ENCODE results near the gene DNAJC1.

DNAJC1 gene

DNA sequence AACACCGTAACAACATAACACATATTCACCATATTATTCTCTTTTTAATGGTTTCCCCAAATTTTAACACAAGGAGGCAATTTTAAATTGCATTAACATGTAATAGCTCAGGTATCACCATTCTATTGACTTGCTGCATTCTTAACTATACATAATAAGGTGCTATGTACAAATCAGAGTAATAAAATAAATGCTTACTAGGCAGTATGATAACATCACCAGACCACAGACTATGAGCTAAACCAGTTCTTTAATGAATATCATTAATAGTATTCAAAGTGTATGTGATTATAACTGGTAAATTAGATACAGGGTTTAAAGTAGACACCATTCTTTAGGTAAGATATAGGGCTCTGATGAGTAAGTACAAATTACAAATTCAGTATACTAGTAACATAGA lies 226.6 kb downstream of the DNAJC1 start (continued):
- TF ChIP-seq, protein P1, sequence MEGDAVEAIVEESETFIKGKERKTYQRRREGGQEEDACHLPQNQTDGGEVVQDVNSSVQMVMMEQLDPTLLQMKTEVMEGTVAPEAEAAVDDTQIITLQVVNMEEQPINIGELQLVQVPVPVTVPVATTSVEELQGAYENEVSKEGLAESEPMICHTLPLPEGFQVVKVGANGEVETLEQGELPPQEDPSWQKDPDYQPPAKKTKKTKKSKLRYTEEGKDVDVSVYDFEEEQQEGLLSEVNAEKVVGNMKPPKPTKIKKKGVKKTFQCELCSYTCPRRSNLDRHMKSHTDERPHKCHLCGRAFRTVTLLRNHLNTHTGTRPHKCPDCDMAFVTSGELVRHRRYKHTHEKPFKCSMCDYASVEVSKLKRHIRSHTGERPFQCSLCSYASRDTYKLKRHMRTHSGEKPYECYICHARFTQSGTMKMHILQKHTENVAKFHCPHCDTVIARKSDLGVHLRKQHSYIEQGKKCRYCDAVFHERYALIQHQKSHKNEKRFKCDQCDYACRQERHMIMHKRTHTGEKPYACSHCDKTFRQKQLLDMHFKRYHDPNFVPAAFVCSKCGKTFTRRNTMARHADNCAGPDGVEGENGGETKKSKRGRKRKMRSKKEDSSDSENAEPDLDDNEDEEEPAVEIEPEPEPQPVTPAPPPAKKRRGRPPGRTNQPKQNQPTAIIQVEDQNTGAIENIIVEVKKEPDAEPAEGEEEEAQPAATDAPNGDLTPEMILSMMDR (tag by site-specific recombination; IDR thresholded peaks at IDR 0.05), result no peak
- TF ChIP-seq ZNF529 (tag by site-specific recombination; IDR thresholded peaks at IDR 0.05; ENCODE audit: insufficient replicate concordance), result no peak

DNA sequence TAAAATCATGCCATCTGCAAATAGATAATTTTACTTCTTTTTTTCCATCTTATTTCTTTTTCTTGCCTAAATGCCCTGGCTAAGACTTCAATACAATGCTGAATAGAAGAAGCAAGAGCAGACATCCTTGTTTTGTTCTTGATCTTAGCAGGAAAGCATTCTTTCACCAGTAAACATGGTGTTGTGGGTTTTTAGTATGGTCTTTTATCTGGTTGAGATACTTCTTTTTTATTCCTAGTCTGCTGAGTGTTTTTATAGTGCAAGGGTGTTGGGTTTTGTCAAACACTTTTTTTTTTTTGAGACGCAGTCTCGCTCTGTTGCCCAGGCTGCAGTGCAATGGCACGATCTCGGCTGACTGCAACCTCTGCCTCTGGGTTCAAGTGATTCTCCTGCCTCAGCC lies 232.3 kb downstream of the DNAJC1 start:
- CTCF ChIA-PET, result no interaction called here
- H3K27ac ChIP-seq (ENCODE audit: extremely low read depth, low read depth, low read length), result no peak overlapping the region
- POLR2A ChIA-PET, result no interaction called here
- no peak overlapping the region for H3K4me3 ChIP-seq (ENCODE audit: low read depth, low read length)
- TF ChIP-seq ZNF366 (tag by site-specific recombination; conservative IDR thresholded peaks at IDR 0.05), result no peak
- TF ChIP-seq ZNF624 (tag by site-specific recombination; IDR thresholded peaks at IDR 0.05), result no peak
- TF ChIP-seq REPIN1 (tag by site-specific recombination; IDR thresholded peaks at IDR 0.05; ENCODE audit: low read depth), result no peak
- TF ChIP-seq, protein P2, sequence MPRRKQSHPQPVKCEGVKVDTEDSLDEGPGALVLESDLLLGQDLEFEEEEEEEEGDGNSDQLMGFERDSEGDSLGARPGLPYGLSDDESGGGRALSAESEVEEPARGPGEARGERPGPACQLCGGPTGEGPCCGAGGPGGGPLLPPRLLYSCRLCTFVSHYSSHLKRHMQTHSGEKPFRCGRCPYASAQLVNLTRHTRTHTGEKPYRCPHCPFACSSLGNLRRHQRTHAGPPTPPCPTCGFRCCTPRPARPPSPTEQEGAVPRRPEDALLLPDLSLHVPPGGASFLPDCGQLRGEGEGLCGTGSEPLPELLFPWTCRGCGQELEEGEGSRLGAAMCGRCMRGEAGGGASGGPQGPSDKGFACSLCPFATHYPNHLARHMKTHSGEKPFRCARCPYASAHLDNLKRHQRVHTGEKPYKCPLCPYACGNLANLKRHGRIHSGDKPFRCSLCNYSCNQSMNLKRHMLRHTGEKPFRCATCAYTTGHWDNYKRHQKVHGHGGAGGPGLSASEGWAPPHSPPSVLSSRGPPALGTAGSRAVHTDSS (tag by site-specific recombination; IDR thresholded peaks at IDR 0.05), result no peak
- no peak for TF ChIP-seq KLF10 (tag by site-specific recombination; IDR thresholded peaks at IDR 0.05)
- TF ChIP-seq, protein P3, sequence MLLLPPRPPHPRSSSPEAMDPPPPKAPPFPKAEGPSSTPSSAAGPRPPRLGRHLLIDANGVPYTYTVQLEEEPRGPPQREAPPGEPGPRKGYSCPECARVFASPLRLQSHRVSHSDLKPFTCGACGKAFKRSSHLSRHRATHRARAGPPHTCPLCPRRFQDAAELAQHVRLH (tag by site-specific recombination; IDR thresholded peaks at IDR 0.05), result no peak
- no peak for TF ChIP-seq ZNF155 (tag by site-specific recombination; IDR thresholded peaks at IDR 0.05)
- TF ChIP-seq ZNF112 (tag by site-specific recombination; IDR thresholded peaks at IDR 0.05), result no peak
- TF ChIP-seq ZSCAN16 (tag by site-specific recombination; IDR thresholded peaks at IDR 0.05), result no peak
- no peak for TF ChIP-seq ZNF610 (tag by site-specific recombination; IDR thresholded peaks at IDR 0.05; ENCODE audit: borderline replicate concordance)
- no peak for TF ChIP-seq ZFP3 (tag by site-specific recombination; IDR thresholded peaks at IDR 0.05; ENCODE audit: low read depth)
- no peak for TF ChIP-seq ZNF707 (tag by site-specific recombination; IDR thresholded peaks at IDR 0.05)
- no peaks in the 10 kb centered on the region for H3K4me1 ChIP-seq (ENCODE audit: control insufficient read depth, insufficient read depth, low read length)
- H3K9me3 ChIP-seq (ENCODE audit: control insufficient read depth, insufficient read depth, low read depth, low read length), result no peaks in the 10 kb centered on the region
- no peaks in the 10 kb centered on the region; a peak in 1 of 3 replicates for H3K36me3 ChIP-seq (ENCODE audit: control insufficient read depth in 2 of 2, insufficient read depth in 1 of 2, low read length in 2 of 2)

DNA sequence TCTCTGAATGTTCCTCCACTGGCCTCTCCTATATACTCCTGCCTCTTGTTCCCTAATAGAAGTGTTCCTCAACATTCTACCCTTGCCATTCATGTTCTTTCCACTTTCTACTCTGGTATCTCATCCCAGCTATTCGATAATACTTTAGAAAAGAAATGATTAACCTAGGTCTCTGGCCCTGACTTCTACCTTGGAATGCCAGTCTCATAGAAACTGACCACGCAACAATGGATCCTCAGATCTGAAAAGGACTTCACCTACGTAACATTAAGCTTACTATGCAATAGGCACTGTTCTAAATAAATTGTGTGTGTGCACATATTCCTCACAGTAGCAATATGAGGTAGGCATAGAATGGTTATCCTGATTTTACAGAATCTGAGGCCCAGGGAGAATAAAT lies 234.5 kb downstream of the DNAJC1 start:
- POLR2A ChIA-PET, result no interaction called here
- TF ChIP-seq, protein P4, sequence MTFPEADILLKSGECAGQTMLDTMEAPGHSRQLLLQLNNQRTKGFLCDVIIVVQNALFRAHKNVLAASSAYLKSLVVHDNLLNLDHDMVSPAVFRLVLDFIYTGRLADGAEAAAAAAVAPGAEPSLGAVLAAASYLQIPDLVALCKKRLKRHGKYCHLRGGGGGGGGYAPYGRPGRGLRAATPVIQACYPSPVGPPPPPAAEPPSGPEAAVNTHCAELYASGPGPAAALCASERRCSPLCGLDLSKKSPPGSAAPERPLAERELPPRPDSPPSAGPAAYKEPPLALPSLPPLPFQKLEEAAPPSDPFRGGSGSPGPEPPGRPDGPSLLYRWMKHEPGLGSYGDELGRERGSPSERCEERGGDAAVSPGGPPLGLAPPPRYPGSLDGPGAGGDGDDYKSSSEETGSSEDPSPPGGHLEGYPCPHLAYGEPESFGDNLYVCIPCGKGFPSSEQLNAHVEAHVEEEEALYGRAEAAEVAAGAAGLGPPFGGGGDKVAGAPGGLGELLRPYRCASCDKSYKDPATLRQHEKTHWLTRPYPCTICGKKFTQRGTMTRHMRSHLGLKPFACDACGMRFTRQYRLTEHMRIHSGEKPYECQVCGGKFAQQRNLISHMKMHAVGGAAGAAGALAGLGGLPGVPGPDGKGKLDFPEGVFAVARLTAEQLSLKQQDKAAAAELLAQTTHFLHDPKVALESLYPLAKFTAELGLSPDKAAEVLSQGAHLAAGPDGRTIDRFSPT (tag by site-specific recombination; IDR thresholded peaks at IDR 0.05), result no peak
- TF ChIP-seq ZNF473 (tag by site-specific recombination; IDR thresholded peaks at IDR 0.05) (no peak), ZNF341 (tag by site-specific recombination; IDR thresholded peaks at IDR 0.05; ENCODE audit: low read depth) (no peak), HOXD13 (CRISPR knock-in tag; IDR thresholded peaks at IDR 0.05; ENCODE audit: borderline replicate concordance) (no peak)
- TF ChIP-seq, protein P5, sequence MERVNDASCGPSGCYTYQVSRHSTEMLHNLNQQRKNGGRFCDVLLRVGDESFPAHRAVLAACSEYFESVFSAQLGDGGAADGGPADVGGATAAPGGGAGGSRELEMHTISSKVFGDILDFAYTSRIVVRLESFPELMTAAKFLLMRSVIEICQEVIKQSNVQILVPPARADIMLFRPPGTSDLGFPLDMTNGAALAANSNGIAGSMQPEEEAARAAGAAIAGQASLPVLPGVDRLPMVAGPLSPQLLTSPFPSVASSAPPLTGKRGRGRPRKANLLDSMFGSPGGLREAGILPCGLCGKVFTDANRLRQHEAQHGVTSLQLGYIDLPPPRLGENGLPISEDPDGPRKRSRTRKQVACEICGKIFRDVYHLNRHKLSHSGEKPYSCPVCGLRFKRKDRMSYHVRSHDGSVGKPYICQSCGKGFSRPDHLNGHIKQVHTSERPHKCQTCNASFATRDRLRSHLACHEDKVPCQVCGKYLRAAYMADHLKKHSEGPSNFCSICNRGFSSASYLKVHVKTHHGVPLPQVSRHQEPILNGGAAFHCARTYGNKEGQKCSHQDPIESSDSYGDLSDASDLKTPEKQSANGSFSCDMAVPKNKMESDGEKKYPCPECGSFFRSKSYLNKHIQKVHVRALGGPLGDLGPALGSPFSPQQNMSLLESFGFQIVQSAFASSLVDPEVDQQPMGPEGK (tag by site-specific recombination; IDR thresholded peaks at IDR 0.05), result no peak
- CTCF ChIA-PET, result interaction anchor here (1.2 kb wide), 1 partner anchor 37 kb away, joined by 3 read pairs; no protein-coding TSS in a partner anchor

More for the DNA sequence above, 234.5 kb downstream of the DNAJC1 start:
- Histone ChIP-seq H3K9me3 (ENCODE audit: control insufficient read depth, insufficient read depth, low read depth, low read length) (no peaks in the 10 kb centered on the region), H3K4me3 (ENCODE audit: low read depth, low read length) (no peak overlapping the region), H3K27ac (ENCODE audit: extremely low read depth, low read depth, low read length) (no peak overlapping the region), H3K4me1 (ENCODE audit: control insufficient read depth, insufficient read depth, low read length) (no peaks in the 10 kb centered on the region), H3K36me3 (ENCODE audit: control insufficient read depth in 2 of 2, insufficient read depth in 1 of 2, low read length in 2 of 2) (no peaks in the 10 kb centered on the region; a peak in 1 of 3 replicates)
